ENCODE results near the gene HOXA10.

HOXA10 gene

DNA sequence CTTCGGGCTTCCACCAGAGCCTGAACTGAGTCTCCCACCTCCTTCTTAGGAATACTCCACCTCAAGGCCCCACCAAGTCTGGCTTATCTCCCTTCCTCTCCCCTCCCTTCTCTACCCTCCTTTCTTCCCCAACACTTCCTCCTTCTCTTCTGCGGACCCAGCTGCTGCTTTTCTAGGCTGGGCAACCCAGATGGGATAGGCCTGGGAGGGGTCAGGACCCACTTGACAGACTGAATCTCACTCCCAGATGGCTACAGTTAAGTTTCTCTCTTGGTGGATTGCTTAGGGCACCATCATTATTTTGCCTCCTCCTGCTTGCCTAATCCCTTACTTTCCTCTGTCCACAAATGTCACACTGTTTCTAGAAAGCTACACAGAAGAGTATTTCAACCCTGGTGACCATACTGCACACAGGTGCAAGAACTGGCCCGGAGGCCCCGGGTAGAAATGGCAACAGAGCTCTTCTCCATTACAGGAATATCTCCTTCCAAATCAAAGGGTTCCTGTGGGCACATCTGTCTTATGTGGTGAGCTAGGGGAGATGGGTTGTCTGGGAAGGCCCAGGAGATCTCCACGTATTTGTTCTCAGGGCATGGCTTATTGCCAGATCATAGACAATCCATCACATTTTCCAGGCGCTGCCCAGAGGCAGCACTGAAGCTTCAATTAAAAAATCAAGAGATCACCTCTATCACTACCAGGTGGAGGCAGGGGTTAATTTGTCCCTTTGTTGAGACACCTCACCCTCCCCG, 16.1 kb upstream of the HOXA10 start:
- DNase-seq (ENCODE audit: low spot score) = no peak

- no peak for DNase-seq (ENCODE audit: low spot score)
Measured at GRCh38 chr7:27189295-27189996, 15.3 kb upstream of the HOXA10 start.

GRCh38 chr7:27188386-27189294, 14.5 kb upstream of the HOXA10 start:
- DNase-seq (ENCODE audit: low spot score) = no peak

- DNase-seq (ENCODE audit: low spot score) = no peak
Measured at GRCh38 chr7:27187475-27188385, 13.6 kb upstream of the HOXA10 start.

- DNase-seq (ENCODE audit: low spot score) = no peak
Measured at GRCh38 chr7:27186668-27187474, 12.8 kb upstream of the HOXA10 start.

- DNase-seq (ENCODE audit: low spot score) = no peak
Measured at GRCh38 chr7:27185854-27186667, 11.9 kb upstream of the HOXA10 start.

- no peak for DNase-seq (ENCODE audit: low spot score)
Measured at GRCh38 chr7:27185013-27185853, 11.1 kb upstream of the HOXA10 start, which contains the start of gene HOXA11. HOXA11 (minus strand) TSS chr7:27185232; CDS start chr7:27185144, 88 bp downstream.

GRCh38 chr7:27184337-27185012, 10.4 kb upstream of the HOXA10 start:
- no peak for DNase-seq (ENCODE audit: low spot score)

DNA sequence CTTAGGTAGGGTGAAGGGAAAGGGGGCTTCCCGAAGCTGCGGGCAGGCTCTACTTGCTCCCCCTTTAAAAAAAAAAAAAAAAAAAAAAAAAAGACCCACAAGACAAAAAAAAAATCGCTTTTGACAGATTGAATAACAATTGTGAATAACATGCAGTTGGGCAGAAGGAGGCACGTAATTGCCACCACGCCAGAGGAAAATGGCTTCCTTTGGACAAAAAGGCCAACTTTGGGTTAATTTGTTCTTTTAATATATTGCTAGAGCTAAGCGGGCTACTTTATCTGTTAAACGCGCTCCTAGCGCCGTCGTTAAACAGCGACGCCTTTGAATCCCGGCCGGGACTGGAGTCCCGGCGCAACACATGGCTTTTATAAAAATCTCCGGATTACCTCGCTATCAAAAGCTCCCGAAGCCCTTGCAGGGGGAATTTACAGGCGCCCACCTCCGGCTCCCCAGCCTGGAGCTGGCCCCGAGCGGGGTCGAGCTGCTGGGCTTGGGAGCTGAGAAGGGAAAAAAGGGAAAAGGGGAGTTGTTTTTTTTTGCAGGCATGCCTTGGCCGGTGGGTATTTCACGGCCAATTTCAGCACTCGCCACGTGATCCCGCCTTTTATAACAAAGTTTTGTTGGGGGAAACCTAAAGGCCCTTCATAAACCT, 9.7 kb upstream of the HOXA10 start:
- DNase-seq (ENCODE audit: low spot score) = peak; percentile 65

GRCh38 chr7:27182861-27183681, 9.0 kb upstream of the HOXA10 start:
- no peak for DNase-seq (ENCODE audit: low spot score)

DNA sequence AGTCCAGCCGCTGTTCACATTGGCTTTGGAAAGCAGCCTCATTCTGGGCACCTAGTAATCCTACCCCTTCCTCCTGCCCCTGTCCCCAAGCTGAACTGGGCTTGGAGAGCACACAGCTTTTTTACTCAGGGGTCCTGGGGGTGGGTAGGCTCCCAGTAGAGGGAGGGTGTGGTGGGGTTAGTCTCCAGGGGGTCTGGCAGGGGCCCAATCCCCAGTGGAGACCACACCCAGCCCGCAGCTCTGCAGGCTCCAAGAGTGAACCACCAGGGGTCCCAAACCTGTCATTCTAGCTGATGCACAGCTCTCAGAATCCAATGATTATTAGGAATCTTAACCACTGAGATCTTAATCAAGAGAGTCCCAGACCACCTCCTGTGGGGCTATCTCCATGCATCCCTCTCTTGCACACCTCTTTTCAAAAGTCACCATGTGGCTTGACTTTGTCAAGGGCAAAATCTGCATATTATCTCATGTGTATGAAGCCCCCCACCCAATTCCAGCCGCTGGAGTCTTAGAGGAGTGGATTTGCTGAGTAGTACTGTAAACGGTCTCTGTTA, 8.2 kb upstream of the HOXA10 start:
- DNase-seq (ENCODE audit: low spot score) = no peak

GRCh38 chr7:27181795-27182275, 7.7 kb upstream of the HOXA10 start:
- no peak for DNase-seq (ENCODE audit: low spot score)

DNA sequence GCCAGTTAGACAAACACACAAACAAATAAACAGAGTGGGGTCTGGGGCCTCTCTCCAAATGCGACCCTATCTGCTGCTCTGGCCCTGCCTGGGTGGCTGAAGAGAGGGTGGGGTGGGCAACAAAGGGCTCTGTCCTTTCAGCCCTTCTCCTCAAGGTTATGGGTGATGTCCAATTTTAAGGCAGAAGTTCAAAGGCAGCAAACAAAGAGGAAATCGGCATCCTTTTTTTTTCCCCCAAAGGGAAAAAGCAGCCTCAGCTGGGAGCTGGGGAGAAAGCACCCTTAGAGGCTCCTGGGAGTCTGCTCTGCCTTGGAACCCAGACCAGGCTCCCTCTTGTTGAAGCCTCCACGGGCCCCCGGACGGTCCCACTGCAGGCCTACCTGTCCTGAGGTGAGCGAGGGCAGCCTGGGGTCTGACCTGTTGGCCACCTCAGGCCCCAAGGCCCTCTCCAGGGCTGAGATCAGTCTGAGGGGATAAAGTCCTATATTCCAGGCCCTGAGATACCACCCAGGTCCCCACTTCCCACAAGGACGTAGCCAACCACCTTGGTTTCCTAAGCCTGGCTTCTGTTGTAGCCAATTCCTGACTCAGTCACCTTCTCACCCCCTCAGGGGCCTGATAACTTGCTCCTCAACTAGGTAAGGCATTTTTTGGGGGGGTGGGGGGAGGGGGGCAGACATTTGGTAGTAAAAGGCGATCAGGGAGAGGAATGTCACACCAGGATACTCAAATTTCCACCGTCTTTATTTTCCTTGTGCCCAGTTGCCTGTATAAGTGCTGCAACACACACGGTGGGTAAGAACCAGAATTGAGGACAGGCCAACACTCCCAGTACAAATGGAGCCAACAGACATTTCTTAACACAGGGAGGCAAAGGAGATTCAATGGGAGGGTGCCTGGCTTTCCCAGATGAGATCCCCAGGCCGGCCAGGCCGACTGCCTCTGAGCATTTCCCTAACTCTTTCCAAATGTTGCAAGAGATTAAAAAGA, 6.6 kb upstream of the HOXA10 start:
- no peak for DNase-seq (ENCODE audit: low spot score)

- DNase-seq (ENCODE audit: low spot score) = peak; percentile 85
Measured at GRCh38 chr7:27179503-27180430, 5.6 kb upstream of the HOXA10 start.

Measured in D341Med (cell line).